ENCODE results near the gene MYT1. TPM values are rescaled to one million over a fixed set of nuclear protein-coding genes. Genes with fewer than 3 reads are reported as not detected.
A peak's percentile ranks its signal among the peaks of the same experiment; 100 is the strongest.

MYT1 gene
- total and polyA plus RNA-seq, 9 of the 15 experiments (the other 6 are each of a cell fraction or from before 2014, with no cell fraction given) = 0.02 to 0.12 (median 0.06) TPM; not detected in 4

- TF ChIP-seq, protein P1, sequence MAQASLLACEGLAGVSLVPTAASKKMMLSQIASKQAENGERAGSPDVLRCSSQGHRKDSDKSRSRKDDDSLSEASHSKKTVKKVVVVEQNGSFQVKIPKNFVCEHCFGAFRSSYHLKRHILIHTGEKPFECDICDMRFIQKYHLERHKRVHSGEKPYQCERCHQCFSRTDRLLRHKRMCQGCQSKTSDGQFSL (CRISPR knock-in tag; IDR thresholded peaks at IDR 0.05) = no peak
- TF ChIP-seq, protein P1 (tag; IDR thresholded peaks at IDR 0.05) = peak in 1 of 2 experiments; percentile 31; a peak in 1 of 4 replicates
- TF ChIP-seq CTCF (IDR thresholded peaks at IDR 0.05 in 2 of 3, conservative IDR thresholded peaks at IDR 0.05 in 1 of 3; ENCODE audit: insufficient read depth in 2 of 3, low read depth in 1 of 3, low read length in 3 of 3) = peak in 1 of 3 experiments; percentile 21; a peak in 1 of 6 replicates
Observed at GRCh38 chr20:64247970-64248841, 84.0 kb downstream of the MYT1 start (continued).

GRCh38 chr20:64250027-64250426 lies 85.8 kb downstream of the MYT1 start:
- Histone ChIP-seq H3K9me3 (replicated peaks; ENCODE audit: control insufficient read depth, insufficient read depth, low read depth, low read length) (no peaks in the 10 kb centered on the region), H3K9ac (ENCODE audit: insufficient read depth in 1 of 2, low read depth in 2 of 2, low read length in 2 of 2) (no peak overlapping the region), H3K27me3 (ENCODE audit: control insufficient read depth in 2 of 2, insufficient read depth in 2 of 2, low read length in 2 of 2) (peaks cover 28 to 35% of the 10 kb centered on the region in 2 experiments; a peak in 4 of 5 replicates), H3K9me1 (ENCODE audit: control insufficient read depth, insufficient read depth, low read length) (no peaks in the 10 kb centered on the region), H2AFZ (ENCODE audit: low read depth, low read length) (no peak overlapping the region), H3K27ac (ENCODE audit: extremely low read depth, low read depth, low read length) (no peak overlapping the region), H3K36me3 (ENCODE audit: control insufficient read depth, insufficient read depth, low read length) (no peaks in the 10 kb centered on the region), H3K4me2 (ENCODE audit: insufficient read depth, low read length) (no peak overlapping the region), H3K4me3 (no peak overlapping the region), H3K79me2 (ENCODE audit: control insufficient read depth, insufficient read depth, low read length) (no peaks in the 10 kb centered on the region), H4K20me1 (replicated peaks; ENCODE audit: control insufficient read depth, insufficient read depth, low read length) (no peaks in the 10 kb centered on the region; the same call in 1 of the 2 replicates), H3K4me1 (replicated peaks in 1 of 2; ENCODE audit: control insufficient read depth in 2 of 2, insufficient read depth in 2 of 2, low read length in 2 of 2) (peaks cover 3 to 9% of the 10 kb centered on the region in 2 experiments; a peak in 4 of 5 replicates)
- ATAC-seq = no peak
- in situ Hi-C loops (cut with MboI) = no loop called here
- FAIRE-seq = no peak
- DNase-seq (ENCODE audit: extremely low read depth in 1 of 4, low spot score in 3 of 4) = no peak
- POLR2A ChIA-PET = no interaction called here
- CTCF ChIA-PET (ENCODE audit: low intra/inter-chr PET ratio) = no interaction called here
- BruUV-seq (replicated peaks) = no TSS peak
- 0% methylated on average over 2 of the region's 2 CpGs for WGBS (ENCODE audit: insufficient coverage, low coverage, missing lambda C conversion rate)
- intact Hi-C loops (cut with micrococcal nuclease) = no loop called here
- TF ChIP-seq CEBPB (tag; IDR thresholded peaks at IDR 0.05) (peak; percentile 61), NCOR1 (IDR thresholded peaks at IDR 0.05) (no peak)
